SU-DHL-6 (cell line): Measurements from ENCODE around the gene RNU1-4.
"Not testable (repeated sequence)": the region's sequence is repeated elsewhere in the genome, so short reads cannot be mapped to it uniquely, and the experiment has no call there.

Experiments
- EZH2phosphoT487 ChIP-seq: fragments of 200-600 bp; sonication (generic), shearing (Covaris generic); conservative IDR thresholded peaks from 2 replicates; pipeline ENCODE4 v1.6.1; 2018; ENCODE audit warnings: mild to moderate bottlenecking, antibody characterized with exemption, low read length, moderate library complexity, mixed read lengths
- TF ChIP-seq, protein P1 (sequence below): fragments of 200-600 bp; sonication (generic); IDR thresholded peaks from one replicate; pipeline ENCODE4 v1.5.1; 2017; ENCODE audit warnings: antibody characterized with exemption, mild to moderate bottlenecking, low read length, moderate library complexity; ENCODE audit not compliant: insufficient read depth, poor library complexity, severe bottlenecking

DNA sequence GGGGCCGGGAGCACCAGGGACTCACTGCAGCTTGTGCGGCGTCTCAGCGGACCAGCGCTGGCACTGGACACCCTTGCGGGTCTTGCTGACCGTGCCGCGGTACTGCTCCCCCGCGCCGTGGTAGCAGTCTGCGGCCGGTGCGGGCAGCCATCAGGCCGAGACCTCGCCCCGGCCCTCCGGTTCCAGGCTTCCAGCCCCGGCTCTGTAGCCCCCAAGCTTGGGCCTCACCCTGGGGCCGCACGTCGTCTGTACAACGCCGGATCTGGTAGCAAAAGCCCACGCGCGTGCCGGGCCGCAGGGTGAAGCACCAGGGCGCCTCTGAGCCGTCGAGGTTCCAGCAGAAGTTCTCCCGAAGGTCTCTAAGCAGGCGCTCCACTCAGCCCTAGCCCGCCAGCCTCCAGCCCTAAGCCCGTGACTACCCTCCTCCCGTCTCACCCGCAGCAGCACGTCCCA, 18.8 kb downstream of the RNU1-4 start:
- TF ChIP-seq, protein P1, sequence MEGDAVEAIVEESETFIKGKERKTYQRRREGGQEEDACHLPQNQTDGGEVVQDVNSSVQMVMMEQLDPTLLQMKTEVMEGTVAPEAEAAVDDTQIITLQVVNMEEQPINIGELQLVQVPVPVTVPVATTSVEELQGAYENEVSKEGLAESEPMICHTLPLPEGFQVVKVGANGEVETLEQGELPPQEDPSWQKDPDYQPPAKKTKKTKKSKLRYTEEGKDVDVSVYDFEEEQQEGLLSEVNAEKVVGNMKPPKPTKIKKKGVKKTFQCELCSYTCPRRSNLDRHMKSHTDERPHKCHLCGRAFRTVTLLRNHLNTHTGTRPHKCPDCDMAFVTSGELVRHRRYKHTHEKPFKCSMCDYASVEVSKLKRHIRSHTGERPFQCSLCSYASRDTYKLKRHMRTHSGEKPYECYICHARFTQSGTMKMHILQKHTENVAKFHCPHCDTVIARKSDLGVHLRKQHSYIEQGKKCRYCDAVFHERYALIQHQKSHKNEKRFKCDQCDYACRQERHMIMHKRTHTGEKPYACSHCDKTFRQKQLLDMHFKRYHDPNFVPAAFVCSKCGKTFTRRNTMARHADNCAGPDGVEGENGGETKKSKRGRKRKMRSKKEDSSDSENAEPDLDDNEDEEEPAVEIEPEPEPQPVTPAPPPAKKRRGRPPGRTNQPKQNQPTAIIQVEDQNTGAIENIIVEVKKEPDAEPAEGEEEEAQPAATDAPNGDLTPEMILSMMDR: not testable (repeated sequence)
- not testable (repeated sequence) for TF ChIP-seq EZH2phosphoT487
